ENCODE measurements around the gene KLHL40.

DNA sequence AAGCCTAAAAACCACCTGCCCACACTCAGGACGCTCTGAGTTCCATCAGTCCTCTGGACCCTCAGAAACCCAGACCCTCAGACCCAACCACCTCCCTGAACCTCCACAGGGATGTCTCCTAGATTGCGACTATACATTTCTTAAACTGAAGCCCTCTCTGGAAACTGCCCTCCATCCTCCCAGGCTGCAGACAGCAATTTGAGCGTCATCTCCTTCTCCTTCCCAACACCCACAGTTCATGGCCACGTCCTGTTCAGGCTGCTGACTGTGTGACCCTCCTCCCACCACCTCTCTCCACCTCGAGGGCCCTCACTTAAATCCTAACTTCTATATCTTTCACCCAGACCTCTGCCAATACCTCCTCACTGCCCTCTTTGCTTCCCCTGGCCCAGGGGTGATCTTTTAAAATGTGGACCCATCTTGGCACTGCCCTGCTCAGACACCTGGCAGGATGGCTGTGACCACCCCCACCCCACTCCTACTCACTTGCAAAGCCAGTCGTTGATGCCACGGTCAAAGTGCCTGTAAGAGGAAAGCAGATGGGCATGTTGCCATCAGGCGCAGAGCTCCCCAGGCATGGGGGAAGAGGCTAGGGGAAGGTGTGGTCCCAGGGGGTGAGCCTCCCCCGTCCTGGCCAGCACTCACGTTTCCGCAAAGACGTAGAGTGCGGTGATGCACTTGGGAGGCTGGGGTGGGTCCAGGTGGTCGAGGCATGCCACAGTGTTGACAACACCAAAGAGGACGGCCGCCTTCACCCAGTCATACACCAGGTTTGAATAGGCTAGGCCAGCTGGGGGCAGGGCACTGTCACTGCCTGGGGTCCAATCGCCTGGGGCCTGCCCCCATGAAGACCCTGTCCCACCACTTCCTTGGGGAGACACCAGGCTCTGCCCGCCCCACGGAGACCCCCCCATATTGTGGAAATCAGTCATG, 11.3 kb downstream of the KLHL40 start:
- TF ChIP-seq EZH2 (IDR thresholded peaks at IDR 0.05; ENCODE audit: low read length, missing control alignments) (no peak), CTCF (conservative IDR thresholded peaks at IDR 0.05 in 1 of 2, IDR thresholded peaks at IDR 0.05 in 1 of 2; ENCODE audit: low read depth in 1 of 2, low read length in 2 of 2) (no peak)

Measured in fibroblast of lung (primary cell).